Astrocyte (in vitro differentiated cells and primary cell): ENCODE measurements around the gene SLC22A5. TPM values are rescaled to one million over a fixed set of nuclear protein-coding genes. Genes with fewer than 3 reads are reported as not detected.
A peak's percentile ranks its signal among the peaks of the same experiment; 100 is the strongest.

Source experiments
- DNase-seq: peaks from one replicate; pipeline ENCODE4 v3.0.0-alpha.2; 2010; ENCODE audit warnings: low read depth
- FAIRE-seq: peaks from 2 replicates; lab custom pipeline; 2011; peaks lifted over from hg19 to GRCh38; lab: Jason Lieb, UNC
- H2AFZ ChIP-seq: 2 replicates; pipeline ENCODE4 v1.6.0; 2012; ENCODE audit warnings: low read depth, low read length, inconsistent platforms
- H3K27ac ChIP-seq: 2 replicates; pipeline ENCODE4 v1.5.1; 2011; ENCODE audit warnings: low read depth, low read length, inconsistent platforms
- H3K27me3 ChIP-seq: 2 replicates; pipeline ENCODE4 v1.6.0; 2011; ENCODE audit warnings: low read length, inconsistent platforms; ENCODE audit not compliant: insufficient read depth
- H3K36me3 ChIP-seq: 2 replicates; pipeline ENCODE4 v1.5.1; 2011; ENCODE audit warnings: low read length, inconsistent platforms; ENCODE audit not compliant: insufficient read depth
- H3K4me1 ChIP-seq: 2 replicates; pipeline ENCODE4 v1.5.1; 2011; ENCODE audit warnings: low read length, inconsistent platforms; ENCODE audit not compliant: insufficient read depth
- H3K4me2 ChIP-seq: 2 replicates; pipeline ENCODE4 v1.6.0; 2012; ENCODE audit warnings: low read length, inconsistent platforms
- H3K4me3 ChIP-seq: 2 replicates; pipeline ENCODE4 v1.5.1; 2011; ENCODE audit warnings: low read depth, mild to moderate bottlenecking, low read length, inconsistent platforms; ENCODE audit not compliant: insufficient read depth
- H3K79me2 ChIP-seq: 2 replicates; pipeline ENCODE4 v1.6.0; 2012; ENCODE audit warnings: mild to moderate bottlenecking, low read length, inconsistent platforms; ENCODE audit not compliant: insufficient read depth
- H3K9ac ChIP-seq: 2 replicates; pipeline ENCODE4 v1.6.0; 2012; ENCODE audit warnings: mild to moderate bottlenecking, low read length, inconsistent platforms
- H3K9me3 ChIP-seq: 2 replicates; pipeline ENCODE4 v1.5.1; 2012; ENCODE audit warnings: low read depth, mild to moderate bottlenecking, low read length, inconsistent platforms; ENCODE audit not compliant: insufficient read depth
- H4K20me1 ChIP-seq: 2 replicates; pipeline ENCODE4 v1.6.0; 2012; ENCODE audit warnings: low read length, inconsistent platforms; ENCODE audit not compliant: insufficient read depth
- H3K27ac Mint-ChIP-seq: one replicate; pipeline ENCODE4 v1.8.0; 2021; ENCODE audit warnings: mild to moderate bottlenecking, mixed read lengths; ENCODE audit not compliant: unreplicated experiment
- H3K27me3 Mint-ChIP-seq: one replicate; pipeline ENCODE4 v1.8.0; 2021; ENCODE audit warnings: low read depth, mixed read lengths; ENCODE audit not compliant: unreplicated experiment
- H3K36me3 Mint-ChIP-seq: one replicate; pipeline ENCODE4 v1.8.0; 2021; ENCODE audit warnings: low read depth, mixed read lengths; ENCODE audit not compliant: unreplicated experiment
- H3K4me1 Mint-ChIP-seq: one replicate; pipeline ENCODE4 v1.8.0; 2021; ENCODE audit warnings: low read depth, mixed read lengths; ENCODE audit not compliant: unreplicated experiment
- H3K4me3 Mint-ChIP-seq: one replicate; pipeline ENCODE4 v1.8.0; 2021; ENCODE audit warnings: mild to moderate bottlenecking, moderate library complexity, mixed read lengths; ENCODE audit not compliant: unreplicated experiment
- H3K9me3 Mint-ChIP-seq: one replicate; pipeline ENCODE4 v1.8.0; 2021; ENCODE audit warnings: mild to moderate bottlenecking, mixed read lengths; ENCODE audit not compliant: unreplicated experiment
- CTCF ChIP-seq: IDR thresholded peaks from 2 replicates; pipeline ENCODE4 v1.5.1; 2011; ENCODE audit warnings: low read depth, mild to moderate bottlenecking, inconsistent platforms, low read length, moderate library complexity; ENCODE audit not compliant: insufficient read depth
- EZH2 ChIP-seq: IDR thresholded peaks from 2 replicates; pipeline ENCODE4 v1.6.1; 2012; ENCODE audit warnings: mild to moderate bottlenecking, low read length, inconsistent platforms; ENCODE audit not compliant: insufficient read depth
- total RNA-seq: library from RNA; stranded (reverse); gene quantifications from 2 replicates; pipeline ENCODE4 v1.2.1, GENCODE V29; 2021

SLC22A5 gene
- total RNA-seq, 1 donor from 2014 or later: 8.3 TPM

- TF ChIP-seq EZH2 (no peak), CTCF (no peak)
- Histone ChIP-seq H3K27ac (no peak overlapping the region), H2AFZ (no peak overlapping the region), H3K27me3 (no peaks in the 10 kb centered on the region), H3K4me2 (no peak overlapping the region), H3K9ac (no peak overlapping the region), H3K4me1 (peaks cover 38% of the 10 kb centered on the region), H3K36me3 (no peaks in the 10 kb centered on the region), H3K4me3 (no peak overlapping the region), H3K79me2 (peaks cover under 1% of the 10 kb centered on the region), H3K9me3 (no peaks in the 10 kb centered on the region), H4K20me1 (no peaks in the 10 kb centered on the region)
- DNase-seq (no peak), FAIRE-seq (no peak)
- Mint-ChIP-seq H3K9me3 (no peaks in the 10 kb centered on the region), H3K36me3 (peaks cover 8% of the 10 kb centered on the region), H3K27me3 (no peaks in the 10 kb centered on the region), H3K27ac (peak overlapping the region; percentile 26), H3K4me1 (peaks cover 67% of the 10 kb centered on the region), H3K4me3 (no peak overlapping the region)
Observed at GRCh38 chr5:132430746-132431145, 61.2 kb downstream of the SLC22A5 start.

GRCh38 chr5:132431632-132432031, 62.1 kb downstream of the SLC22A5 start:
- Mint-ChIP-seq H3K4me1 (peaks cover 64% of the 10 kb centered on the region), H3K27ac (peak overlapping the region; percentile 30), H3K4me3 (no peak overlapping the region), H3K9me3 (no peaks in the 10 kb centered on the region), H3K27me3 (no peaks in the 10 kb centered on the region), H3K36me3 (peaks cover 8% of the 10 kb centered on the region)
- TF ChIP-seq CTCF (no peak), EZH2 (no peak)
- H3K36me3 ChIP-seq: no peaks in the 10 kb centered on the region
- H4K20me1 ChIP-seq: no peaks in the 10 kb centered on the region
- H3K79me2 ChIP-seq: peaks cover 4% of the 10 kb centered on the region
- H3K4me3 ChIP-seq: no peak overlapping the region
- DNase-seq (no peak), FAIRE-seq (no peak)
- H3K27me3 ChIP-seq: no peaks in the 10 kb centered on the region
- H3K4me2 ChIP-seq: no peak overlapping the region
- no peak overlapping the region for H3K9ac ChIP-seq
- no peaks in the 10 kb centered on the region for H3K9me3 ChIP-seq
- H3K4me1 ChIP-seq: peaks cover 29% of the 10 kb centered on the region
- H3K27ac ChIP-seq: no peak overlapping the region
- H2AFZ ChIP-seq: no peak overlapping the region

GRCh38 chr5:132433141-132433540, 63.6 kb downstream of the SLC22A5 start:
- H3K36me3 ChIP-seq: no peaks in the 10 kb centered on the region
- no peaks in the 10 kb centered on the region for H4K20me1 ChIP-seq
- peaks cover 27% of the 10 kb centered on the region for H3K4me1 ChIP-seq
- no peaks in the 10 kb centered on the region for H3K27me3 ChIP-seq
- Mint-ChIP-seq H3K27ac (no peak overlapping the region), H3K9me3 (no peaks in the 10 kb centered on the region), H3K27me3 (no peaks in the 10 kb centered on the region), H3K36me3 (peaks cover 8% of the 10 kb centered on the region), H3K4me1 (peaks cover 65% of the 10 kb centered on the region), H3K4me3 (no peak overlapping the region)
- H2AFZ ChIP-seq: no peak overlapping the region
- FAIRE-seq (no peak), DNase-seq (no peak)
- no peak overlapping the region for H3K4me3 ChIP-seq
- H3K79me2 ChIP-seq: peaks cover 4% of the 10 kb centered on the region
- no peaks in the 10 kb centered on the region for H3K9me3 ChIP-seq
- no peak overlapping the region for H3K4me2 ChIP-seq
- no peak for TF ChIP-seq CTCF
- no peak for TF ChIP-seq EZH2
- no peak overlapping the region for H3K27ac ChIP-seq
- no peak overlapping the region for H3K9ac ChIP-seq
